ENCODE results near the gene PDPN. TPM values are rescaled to one million over a fixed set of nuclear protein-coding genes. Genes with fewer than 3 reads are reported as not detected.

The PDPN gene
- total RNA-seq, 1 donor from 2014 or later: 2.2 TPM

GRCh38 chr1:13570924-13571323 lies 12.7 kb upstream of the PDPN start:
- peaks cover 4% of the 10 kb centered on the region for H3K27me3 Mint-ChIP-seq (ENCODE audit: insufficient read depth, low read depth)

GRCh38 chr1:13573586-13573985 lies 10.0 kb upstream of the PDPN start:
- Mint-ChIP-seq H3K27ac (no peak overlapping the region), H3K36me3 (no peaks in the 10 kb centered on the region), H3K9me3 (peaks cover 4% of the 10 kb centered on the region), H3K4me1 (no peaks in the 10 kb centered on the region), H3K4me3 (no peak overlapping the region), H3K27me3 (ENCODE audit: insufficient read depth, low read depth) (peaks cover 4% of the 10 kb centered on the region)
- DNase-seq (ENCODE audit: low spot score): no peak
- H3K9me3 ChIP-seq (ENCODE audit: low read depth): no peaks in the 10 kb centered on the region
- H2AFZ ChIP-seq (replicated peaks): no peak overlapping the region
- TF ChIP-seq EZH2phosphoT487 (IDR thresholded peaks at IDR 0.05): no peak
- TF ChIP-seq CTCF (IDR thresholded peaks at IDR 0.05): no peak
- no peak for TF ChIP-seq EZH2 (IDR thresholded peaks at IDR 0.05)
- no peaks in the 10 kb centered on the region for H3K4me1 ChIP-seq
- H3K9ac ChIP-seq: no peak overlapping the region
- no peak overlapping the region for H3K27ac ChIP-seq
- H4K20me1 ChIP-seq (ENCODE audit: low read depth): no peaks in the 10 kb centered on the region
- H3K27me3 ChIP-seq: no peaks in the 10 kb centered on the region
- no peak overlapping the region for H3K4me3 ChIP-seq
- H3F3A ChIP-seq (ENCODE audit: low read depth): no peaks in the 10 kb centered on the region
- no peaks in the 10 kb centered on the region for H3K36me3 ChIP-seq
- no peak overlapping the region for H3K4me2 ChIP-seq
- no peaks in the 10 kb centered on the region for H3K79me2 ChIP-seq (ENCODE audit: low read depth)

More at GRCh38 chr1:13570924-13571323, 12.7 kb upstream of the PDPN start:
- Histone ChIP-seq H3K9ac (no peak overlapping the region), H3K4me2 (no peak overlapping the region), H3K4me1 (no peaks in the 10 kb centered on the region), H2AFZ (replicated peaks) (no peak overlapping the region), H3K4me3 (no peak overlapping the region), H3K9me3 (ENCODE audit: low read depth) (no peaks in the 10 kb centered on the region), H4K20me1 (ENCODE audit: low read depth) (no peaks in the 10 kb centered on the region), H3K36me3 (no peaks in the 10 kb centered on the region), H3F3A (ENCODE audit: low read depth) (no peaks in the 10 kb centered on the region), H3K27ac (no peak overlapping the region), H3K79me2 (ENCODE audit: low read depth) (no peaks in the 10 kb centered on the region), H3K27me3 (no peaks in the 10 kb centered on the region)
- no peak overlapping the region for H3K4me3 Mint-ChIP-seq
- no peaks in the 10 kb centered on the region for H3K36me3 Mint-ChIP-seq
- H3K27ac Mint-ChIP-seq: no peak overlapping the region
- DNase-seq (ENCODE audit: low spot score): peak; percentile 35
- H3K4me1 Mint-ChIP-seq: no peaks in the 10 kb centered on the region
- H3K9me3 Mint-ChIP-seq: peaks cover 4% of the 10 kb centered on the region
- TF ChIP-seq EZH2phosphoT487 (IDR thresholded peaks at IDR 0.05): no peak
- TF ChIP-seq EZH2 (IDR thresholded peaks at IDR 0.05): no peak
- TF ChIP-seq CTCF (IDR thresholded peaks at IDR 0.05): peak; percentile 64

- no peak overlapping the region for H3K27ac Mint-ChIP-seq
- no peaks in the 10 kb centered on the region for H3K9me3 ChIP-seq (ENCODE audit: low read depth)
Observed at GRCh38 chr1:13576926-13577325, 6.7 kb upstream of the PDPN start.

More at GRCh38 chr1:13576926-13577325, 6.7 kb upstream of the PDPN start:
- Histone ChIP-seq H2AFZ (replicated peaks) (no peak overlapping the region), H3K79me2 (ENCODE audit: low read depth) (no peaks in the 10 kb centered on the region), H3K9ac (no peak overlapping the region), H3F3A (ENCODE audit: low read depth) (no peaks in the 10 kb centered on the region), H3K36me3 (no peaks in the 10 kb centered on the region), H3K4me3 (no peak overlapping the region), H3K27me3 (peaks cover 14% of the 10 kb centered on the region), H3K27ac (no peak overlapping the region), H3K4me2 (no peak overlapping the region), H3K4me1 (no peaks in the 10 kb centered on the region), H4K20me1 (ENCODE audit: low read depth) (no peaks in the 10 kb centered on the region)
- no peak for DNase-seq (ENCODE audit: low spot score)
- Mint-ChIP-seq H3K9me3 (peaks cover 1% of the 10 kb centered on the region), H3K4me3 (no peak overlapping the region), H3K27me3 (ENCODE audit: insufficient read depth, low read depth) (peaks cover 9% of the 10 kb centered on the region), H3K36me3 (no peaks in the 10 kb centered on the region), H3K4me1 (peaks cover under 1% of the 10 kb centered on the region)
- TF ChIP-seq EZH2phosphoT487 (IDR thresholded peaks at IDR 0.05): no peak
- TF ChIP-seq EZH2 (IDR thresholded peaks at IDR 0.05): no peak
- TF ChIP-seq CTCF (IDR thresholded peaks at IDR 0.05): no peak
